AG04449 (cell line): ENCODE measurements around the gene DGKE.

Source experiments
- CTCF ChIA-PET: fragments of 350-600 bp; formaldehyde crosslinking; extraction: SDS; loops from one replicate; lab custom pipeline; 2021; ENCODE audit warnings: antibody characterized with exemption; lab: Yijun Ruan, JAX
- POLR2A ChIA-PET: fragments of 400-600, 350-600 bp; formaldehyde crosslinking; extraction: SDS; loops from one replicate; lab custom pipeline; 2020; ENCODE audit warnings: antibody characterized with exemption, inconsistent platforms; lab: Yijun Ruan, JAX
- DNase-seq: peaks from one replicate; pipeline ENCODE4 v3.0.0-alpha.2; 2010; ENCODE audit warnings: low read depth, low spot score
- H3K4me3 ChIP-seq: 2 replicates; pipeline ENCODE4 v1.5.1; 2011; ENCODE audit warnings: low read depth, mild to moderate bottlenecking, control low read depth, low read length
- TF ChIP-seq, protein P1 (sequence below): IDR thresholded peaks from one replicate; pipeline ENCODE4 v1.5.1; 2011; ENCODE audit warnings: mild to moderate bottlenecking, moderate library complexity, low read length, control low read depth, inconsistent platforms; ENCODE audit not compliant: insufficient read depth; ENCODE audit errors: missing control alignments

The DGKE gene

DNA sequence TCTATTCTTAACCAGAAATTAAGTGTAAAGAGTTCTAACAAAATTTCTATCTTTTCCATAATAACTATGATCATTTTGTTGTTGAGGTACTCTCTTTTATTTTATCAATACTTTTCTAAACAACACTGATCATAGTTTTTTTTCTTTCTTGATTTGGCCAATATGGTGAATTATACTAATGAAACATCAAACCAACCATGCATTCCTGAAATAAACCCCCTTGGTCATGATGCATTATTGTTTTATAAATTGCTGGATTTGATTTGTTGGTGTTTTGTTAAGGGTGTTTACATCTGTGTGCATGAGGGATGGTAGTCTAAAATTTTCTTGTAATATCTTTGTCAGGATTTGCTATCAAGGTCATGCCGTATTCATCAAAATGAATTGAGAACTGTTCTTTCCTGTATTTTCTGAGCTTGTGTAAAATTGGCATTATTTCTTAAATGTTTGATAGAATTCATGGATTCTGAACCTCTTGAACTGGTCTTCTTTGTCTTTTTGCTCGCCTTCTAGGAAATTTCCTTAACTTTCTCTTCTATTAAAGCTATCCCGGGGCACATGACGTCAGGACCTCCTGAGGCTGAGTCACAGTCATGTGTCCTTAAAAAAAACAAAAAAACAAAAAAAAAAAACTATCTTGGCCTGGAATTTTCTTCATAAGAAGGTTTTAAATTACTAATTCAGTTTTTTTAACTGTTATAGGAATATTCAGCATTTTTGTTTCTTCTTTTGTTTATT, 83.8 kb downstream of the DGKE start:
- no peak for DNase-seq
- CTCF ChIA-PET = no interaction called here
- TF ChIP-seq, protein P1, sequence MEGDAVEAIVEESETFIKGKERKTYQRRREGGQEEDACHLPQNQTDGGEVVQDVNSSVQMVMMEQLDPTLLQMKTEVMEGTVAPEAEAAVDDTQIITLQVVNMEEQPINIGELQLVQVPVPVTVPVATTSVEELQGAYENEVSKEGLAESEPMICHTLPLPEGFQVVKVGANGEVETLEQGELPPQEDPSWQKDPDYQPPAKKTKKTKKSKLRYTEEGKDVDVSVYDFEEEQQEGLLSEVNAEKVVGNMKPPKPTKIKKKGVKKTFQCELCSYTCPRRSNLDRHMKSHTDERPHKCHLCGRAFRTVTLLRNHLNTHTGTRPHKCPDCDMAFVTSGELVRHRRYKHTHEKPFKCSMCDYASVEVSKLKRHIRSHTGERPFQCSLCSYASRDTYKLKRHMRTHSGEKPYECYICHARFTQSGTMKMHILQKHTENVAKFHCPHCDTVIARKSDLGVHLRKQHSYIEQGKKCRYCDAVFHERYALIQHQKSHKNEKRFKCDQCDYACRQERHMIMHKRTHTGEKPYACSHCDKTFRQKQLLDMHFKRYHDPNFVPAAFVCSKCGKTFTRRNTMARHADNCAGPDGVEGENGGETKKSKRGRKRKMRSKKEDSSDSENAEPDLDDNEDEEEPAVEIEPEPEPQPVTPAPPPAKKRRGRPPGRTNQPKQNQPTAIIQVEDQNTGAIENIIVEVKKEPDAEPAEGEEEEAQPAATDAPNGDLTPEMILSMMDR = no peak
- POLR2A ChIA-PET = no interaction called here
- no peak overlapping the region for H3K4me3 ChIP-seq

DNA sequence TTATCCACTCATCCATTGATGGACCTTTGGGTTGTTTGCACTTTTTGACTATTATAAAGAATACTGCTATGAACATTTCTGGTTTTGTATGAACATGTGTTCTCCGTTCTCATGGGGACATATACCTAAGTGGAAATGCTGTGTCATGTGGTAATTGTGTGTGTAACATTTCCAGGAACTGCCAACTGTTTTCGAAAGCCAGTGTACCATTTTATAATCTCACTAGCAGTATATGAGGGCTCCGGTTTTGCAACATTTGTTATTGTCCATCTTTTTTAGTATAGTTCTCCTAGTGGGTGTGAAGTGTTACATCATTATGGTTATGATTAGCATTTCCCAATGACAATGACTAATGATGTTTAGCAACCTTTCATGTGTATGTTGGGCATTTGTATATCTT, 85.0 kb downstream of the DGKE start:
- no peak overlapping the region for H3K4me3 ChIP-seq
- no peak for DNase-seq
- CTCF ChIA-PET = interaction anchor here (1.3 kb wide), 1 partner anchor 99 kb away, joined by 3 read pairs; no protein-coding TSS in a partner anchor
- POLR2A ChIA-PET = no interaction called here
- TF ChIP-seq, protein P1 = no peak
